Mucosa of descending colon (tissue), 3 donors: ENCODE measurements around the gene AHR. TPM values are rescaled to one million over a fixed set of nuclear protein-coding genes. Genes with fewer than 3 reads are reported as not detected.

Source experiments
- ATAC-seq: fragments of 200-7000 bp; cut with Tn5 transposase; one replicate; pipeline ENCODE4 v1.9.1; 2020; ENCODE audit warnings: mild to moderate bottlenecking, moderate library complexity
- DNase-seq, 3 donors: peaks; one replicate each; pipeline ENCODE4 v3.0.0-alpha.2; 2020
- H3K36me3 ChIP-seq: fragments of 200-600 bp; one replicate; pipeline ENCODE4 v1.8.0; 2021; ENCODE audit warnings: low read depth, mild to moderate bottlenecking
- H3K4me1 ChIP-seq: fragments of 200-600 bp; one replicate; pipeline ENCODE4 v1.8.0; 2021; ENCODE audit warnings: low read depth, mild to moderate bottlenecking
- H3K4me3 ChIP-seq: fragments of 200-600 bp; one replicate; pipeline ENCODE4 v1.8.0; 2021; ENCODE audit warnings: mild to moderate bottlenecking
- H3K9me3 ChIP-seq: fragments of 200-600 bp; one replicate; pipeline ENCODE4 v1.8.0; 2021; ENCODE audit warnings: mild to moderate bottlenecking
- intact Hi-C, 2 donors: fragments of 100-400 bp; cut with DNase I in 1 of 2; cut with micrococcal nuclease in 1 of 2; formaldehyde crosslinking; loops; one replicate each; pipeline versions ENCODE4 v1.11.0 to v1.11.1; 2022; cut with DNase I, micrococcal nuclease
- total RNA-seq, 3 donors: library from RNA; stranded (reverse); fragmentation: NEBNext Ultra II Directional in 2 of 3; extraction: Animal tissue kit (Norgen Biotek cat#: 25700) in 2 of 3; gene quantifications; one replicate each; pipeline versions ENCODE4 v1.2.1 to v1.2.4, GENCODE V29; 2021 to 2023
- TF ChIP-seq, protein P1 (sequence below): fragments of 200-600 bp; IDR thresholded peaks from one replicate; pipeline ENCODE4 v1.8.0; 2022; ENCODE audit warnings: antibody characterized with exemption, mild to moderate bottlenecking
- donor health status: DM: no; HTN: no; CAD: no; lungs with moderate emphysema.
- donor health status: DM: no; HTN: no; CAD: no.
- donor health status: DM: no; HTN: yes; CAD: no.

AHR gene
- total RNA-seq, 3 donors from 2014 or later: 33.7 to 41.3 (median 36.3) TPM

DNA sequence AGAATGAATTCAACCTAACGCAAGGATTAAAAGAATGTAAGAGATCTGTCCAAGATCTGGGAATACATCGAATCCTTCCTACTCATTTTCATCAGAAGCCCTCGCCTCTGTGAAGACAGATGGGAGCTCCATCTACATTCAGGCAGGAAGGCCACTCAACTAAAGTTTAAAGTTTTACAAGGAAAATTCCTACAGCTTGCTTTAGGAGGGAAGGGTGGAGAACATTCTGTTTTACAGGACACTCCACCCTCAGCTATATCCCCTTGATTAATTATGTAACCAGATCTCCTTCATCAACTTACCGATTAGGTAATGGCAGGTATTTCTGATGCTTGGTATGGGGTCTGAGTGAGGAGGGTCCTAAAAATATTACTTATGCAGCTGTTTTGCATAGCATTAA, 5.6 kb upstream of the AHR start:
- Histone ChIP-seq H3K9me3 (no peaks in the 10 kb centered on the region), H3K36me3 (no peaks in the 10 kb centered on the region), H3K4me1 (no peaks in the 10 kb centered on the region), H3K4me3 (no peak overlapping the region)
- TF ChIP-seq, protein P1, sequence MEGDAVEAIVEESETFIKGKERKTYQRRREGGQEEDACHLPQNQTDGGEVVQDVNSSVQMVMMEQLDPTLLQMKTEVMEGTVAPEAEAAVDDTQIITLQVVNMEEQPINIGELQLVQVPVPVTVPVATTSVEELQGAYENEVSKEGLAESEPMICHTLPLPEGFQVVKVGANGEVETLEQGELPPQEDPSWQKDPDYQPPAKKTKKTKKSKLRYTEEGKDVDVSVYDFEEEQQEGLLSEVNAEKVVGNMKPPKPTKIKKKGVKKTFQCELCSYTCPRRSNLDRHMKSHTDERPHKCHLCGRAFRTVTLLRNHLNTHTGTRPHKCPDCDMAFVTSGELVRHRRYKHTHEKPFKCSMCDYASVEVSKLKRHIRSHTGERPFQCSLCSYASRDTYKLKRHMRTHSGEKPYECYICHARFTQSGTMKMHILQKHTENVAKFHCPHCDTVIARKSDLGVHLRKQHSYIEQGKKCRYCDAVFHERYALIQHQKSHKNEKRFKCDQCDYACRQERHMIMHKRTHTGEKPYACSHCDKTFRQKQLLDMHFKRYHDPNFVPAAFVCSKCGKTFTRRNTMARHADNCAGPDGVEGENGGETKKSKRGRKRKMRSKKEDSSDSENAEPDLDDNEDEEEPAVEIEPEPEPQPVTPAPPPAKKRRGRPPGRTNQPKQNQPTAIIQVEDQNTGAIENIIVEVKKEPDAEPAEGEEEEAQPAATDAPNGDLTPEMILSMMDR: no peak
- DNase-seq (no peak), ATAC-seq (no peak)
- intact Hi-C loops: no loop called here

DNA sequence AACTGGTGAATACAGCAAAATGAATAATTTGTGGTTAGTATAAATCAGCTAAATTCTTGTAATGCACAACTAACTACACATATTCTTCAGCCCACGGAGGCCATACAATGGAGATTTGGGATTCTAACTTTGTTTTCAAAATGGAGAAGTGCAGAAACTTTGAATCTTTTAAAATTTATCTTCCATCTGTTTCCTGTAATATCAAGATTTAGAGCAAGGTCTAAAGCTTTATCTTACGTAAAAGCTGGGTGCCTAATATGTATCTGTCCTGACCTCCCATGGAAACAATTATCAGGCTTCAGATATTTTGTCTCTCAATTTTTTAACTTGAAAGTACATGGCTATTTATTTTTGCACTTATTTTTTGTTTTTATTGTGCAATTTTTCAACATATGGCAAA, 5.0 kb upstream of the AHR start:
- H3K4me1 ChIP-seq: no peaks in the 10 kb centered on the region
- no peak for DNase-seq

DNA sequence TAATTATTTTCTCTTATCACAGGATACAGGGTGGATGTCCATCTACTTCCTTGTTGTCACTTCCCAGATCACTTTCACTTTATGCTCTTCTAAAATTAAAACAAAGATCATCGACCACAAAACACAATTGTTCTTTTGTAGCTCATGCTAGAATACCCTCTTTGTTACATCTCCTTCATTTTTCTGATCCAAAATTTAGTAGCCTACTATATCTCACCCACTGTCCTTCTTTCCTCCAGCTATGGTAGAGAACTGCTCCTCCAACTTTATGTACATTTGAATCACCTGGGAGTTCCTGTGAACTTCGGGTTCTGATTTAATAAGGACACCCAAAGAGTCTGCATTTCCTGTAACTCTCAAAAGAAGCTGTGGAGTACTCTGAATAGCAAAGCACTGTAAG, 1.2 kb upstream of the AHR start:
- intact Hi-C loops: no loop called here
- H3K9me3 ChIP-seq: no peaks in the 10 kb centered on the region
- peaks cover 7% of the 10 kb centered on the region for H3K4me1 ChIP-seq
- no peaks in the 10 kb centered on the region for H3K36me3 ChIP-seq
- TF ChIP-seq, protein P1: no peak
- no peak for ATAC-seq
- H3K4me3 ChIP-seq: no peak overlapping the region
- no peak for DNase-seq

More for the DNA sequence above, 5.0 kb upstream of the AHR start:
- TF ChIP-seq, protein P1: no peak
- no peak overlapping the region for H3K4me3 ChIP-seq
- intact Hi-C loops: no loop called here
- H3K36me3 ChIP-seq: no peaks in the 10 kb centered on the region
- no peak for ATAC-seq
- H3K9me3 ChIP-seq: no peaks in the 10 kb centered on the region

DNA sequence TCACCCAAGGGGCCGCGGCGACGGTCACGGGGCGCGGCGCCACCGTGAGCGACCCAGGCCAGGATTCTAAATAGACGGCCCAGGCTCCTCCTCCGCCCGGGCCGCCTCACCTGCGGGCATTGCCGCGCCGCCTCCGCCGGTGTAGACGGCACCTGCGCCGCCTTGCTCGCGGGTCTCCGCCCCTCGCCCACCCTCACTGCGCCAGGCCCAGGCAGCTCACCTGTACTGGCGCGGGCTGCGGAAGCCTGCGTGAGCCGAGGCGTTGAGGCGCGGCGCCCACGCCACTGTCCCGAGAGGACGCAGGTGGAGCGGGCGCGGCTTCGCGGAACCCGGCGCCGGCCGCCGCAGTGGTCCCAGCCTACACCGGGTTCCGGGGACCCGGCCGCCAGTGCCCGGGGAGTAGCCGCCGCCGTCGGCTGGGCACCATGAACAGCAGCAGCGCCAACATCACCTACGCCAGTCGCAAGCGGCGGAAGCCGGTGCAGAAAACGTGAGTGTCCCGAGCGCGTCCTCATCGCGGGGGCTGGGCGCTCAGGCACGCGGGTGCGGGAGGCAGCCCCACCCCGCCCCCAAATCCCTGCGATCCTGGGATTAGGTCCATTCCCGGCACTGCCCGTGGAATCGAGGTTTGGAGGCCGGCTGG, 509 bp downstream of the AHR start:
- H3K9me3 ChIP-seq: no peaks in the 10 kb centered on the region
- TF ChIP-seq, protein P1: no peak
- intact Hi-C loops: no loop called here
- peaks cover 10% of the 10 kb centered on the region for H3K4me1 ChIP-seq
- H3K36me3 ChIP-seq: no peaks in the 10 kb centered on the region
- peak overlapping the region; percentile 98 for H3K4me3 ChIP-seq
- peak; percentile 61 to 82 (median 77) for DNase-seq
- ATAC-seq: peak; percentile 73

DNA sequence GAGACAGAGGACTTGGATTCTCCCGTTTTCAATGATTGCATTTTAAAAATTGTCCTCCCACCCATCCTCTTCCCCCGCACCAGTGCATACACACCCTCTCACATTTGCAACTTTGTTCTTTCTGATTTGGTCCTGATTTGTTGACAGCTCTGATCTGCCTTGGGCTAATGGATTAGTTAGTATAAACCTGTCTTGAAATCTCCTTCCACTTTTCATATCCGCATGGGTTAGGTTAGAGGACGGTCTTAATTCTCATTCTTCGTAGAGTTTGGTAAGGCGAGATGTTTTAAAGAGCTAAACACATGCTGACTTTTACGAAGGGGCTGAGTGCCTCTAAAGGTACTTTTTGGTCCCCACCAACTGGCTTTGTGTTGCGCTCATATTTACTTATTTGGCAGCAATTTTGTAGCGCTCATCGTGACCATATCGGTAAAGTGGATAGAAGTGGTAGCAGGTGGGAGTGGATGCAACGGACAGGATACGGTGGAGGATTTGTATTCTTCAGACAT, 1.1 kb downstream of the AHR start:
- intact Hi-C loops: no loop called here
- Histone ChIP-seq H3K4me3 (peak overlapping the region; percentile 98), H3K36me3 (no peaks in the 10 kb centered on the region), H3K4me1 (peaks cover 16% of the 10 kb centered on the region), H3K9me3 (no peaks in the 10 kb centered on the region)
- ATAC-seq (peak; percentile 7), DNase-seq (peak in 1 of 3 donors; percentile 28)
- TF ChIP-seq, protein P1: no peak
